Stimulated activated CD4-positive, alpha-beta T cell treated with anti-CD3 and anti-CD28 coated beads, Interleukin-15, amount 100 ng/mL, for 24 hours (primary cell): ENCODE measurements around the gene SMARCAL1.

Experiments
- DNase-seq: peaks from one replicate; pipeline ENCODE4 v3.0.0-alpha.2; 2020

Gene SMARCAL1

DNA sequence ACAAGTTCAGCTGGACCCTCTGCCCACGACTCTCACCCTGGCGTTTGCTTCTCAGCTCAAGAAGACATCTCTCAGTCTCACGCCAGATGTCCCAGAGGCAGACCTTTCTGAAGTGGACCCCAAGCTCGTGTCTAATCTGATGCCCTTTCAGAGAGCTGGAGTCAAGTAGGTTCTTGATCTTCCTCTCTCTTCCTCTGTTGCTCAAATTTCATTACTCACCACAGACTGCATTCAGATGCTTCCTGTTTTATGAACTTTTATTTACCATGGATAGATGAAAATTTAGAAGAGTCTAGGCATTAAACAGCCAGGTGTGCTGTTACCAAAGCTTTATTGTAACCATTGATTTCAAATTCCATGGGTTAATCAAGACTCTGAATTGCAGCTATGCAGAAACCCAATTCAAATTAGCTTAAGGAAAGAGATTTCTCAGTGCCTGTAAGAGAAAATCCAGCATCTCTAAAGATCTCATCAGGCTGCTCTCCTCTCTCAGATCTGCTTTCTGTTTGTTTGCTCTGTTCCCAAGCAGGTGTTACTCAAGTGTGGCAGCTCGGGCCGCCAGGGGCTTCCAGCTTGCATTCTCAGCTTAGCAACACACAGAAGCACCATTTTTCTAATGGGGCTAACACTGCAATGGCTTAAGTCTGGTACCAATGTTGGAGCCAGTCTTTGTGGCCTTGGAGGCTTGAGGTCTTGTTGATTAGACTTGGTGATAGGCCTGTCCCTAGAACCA is 16.5 kb downstream of the SMARCAL1 start:
- no peak for DNase-seq

DNA sequence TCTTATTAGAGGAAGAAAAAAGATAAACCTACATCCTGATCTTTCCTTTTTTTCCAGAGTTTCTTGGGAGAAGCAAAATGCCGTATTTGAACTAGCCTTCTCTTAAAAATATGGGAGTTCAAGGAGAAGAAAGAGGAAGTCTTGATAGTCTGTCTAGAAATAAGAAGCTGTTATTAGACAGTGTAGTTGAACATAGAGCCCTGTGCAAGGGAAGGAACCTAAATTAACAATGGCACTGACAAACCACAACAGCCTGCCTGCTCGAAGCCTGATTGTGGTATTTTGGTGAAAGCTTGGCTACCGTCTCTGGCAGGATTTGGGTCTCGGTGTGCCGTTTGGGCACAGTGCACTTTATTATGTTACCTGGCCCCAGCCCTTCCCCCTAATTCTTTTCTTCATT is 17.1 kb downstream of the SMARCAL1 start:
- DNase-seq: no peak

DNA sequence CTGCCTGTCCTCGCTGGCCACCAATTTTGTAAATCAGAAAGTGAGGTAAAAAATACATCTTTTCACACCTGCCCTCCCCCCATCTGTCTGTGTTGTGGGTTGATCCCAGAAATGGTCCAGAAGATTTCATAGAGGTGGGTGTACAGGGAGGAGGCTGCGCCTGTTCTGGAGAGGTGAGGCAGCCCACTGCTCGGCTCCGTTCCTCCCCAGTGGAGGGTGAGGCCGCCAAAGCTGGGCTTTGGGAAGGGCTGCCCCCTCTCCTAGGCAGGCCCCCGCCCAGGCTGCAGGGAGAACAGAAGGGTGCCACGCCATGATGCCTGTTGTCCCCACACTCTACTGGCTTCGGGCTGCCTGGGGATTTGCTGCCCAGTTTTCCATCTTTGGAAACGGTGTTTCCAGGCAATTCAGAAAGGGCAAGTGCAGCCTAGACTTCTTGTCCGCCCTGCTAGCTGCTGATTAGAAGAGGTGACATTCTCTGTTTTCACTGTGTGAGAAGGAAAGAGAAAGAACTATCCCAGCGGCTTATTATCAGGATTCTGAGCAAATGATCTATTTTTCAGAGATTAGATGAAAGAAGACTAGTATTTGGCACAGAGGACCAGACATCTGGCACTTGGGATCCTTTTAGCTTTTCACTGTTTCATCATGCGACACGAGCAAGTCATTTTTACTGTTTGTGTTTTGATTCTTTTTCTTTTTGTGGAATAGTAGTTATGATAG is 18.7 kb downstream of the SMARCAL1 start:
- DNase-seq: no peak

DNA sequence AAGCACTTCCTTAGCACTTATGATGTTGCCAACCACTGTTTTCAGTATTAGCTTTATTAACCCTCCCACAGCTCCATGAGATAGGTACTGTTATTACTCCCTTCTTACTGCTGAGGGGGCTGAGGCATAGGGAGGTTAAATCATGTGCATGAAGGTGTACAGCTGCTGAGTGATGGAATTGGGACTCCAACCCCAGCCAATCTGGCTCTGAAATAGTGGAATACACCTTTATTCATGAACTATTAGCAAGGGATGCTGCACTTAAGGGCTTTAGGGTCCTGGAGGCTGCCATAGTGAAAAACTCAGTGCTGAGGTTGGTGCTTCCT is 19.2 kb downstream of the SMARCAL1 start:
- DNase-seq: no peak

DNA sequence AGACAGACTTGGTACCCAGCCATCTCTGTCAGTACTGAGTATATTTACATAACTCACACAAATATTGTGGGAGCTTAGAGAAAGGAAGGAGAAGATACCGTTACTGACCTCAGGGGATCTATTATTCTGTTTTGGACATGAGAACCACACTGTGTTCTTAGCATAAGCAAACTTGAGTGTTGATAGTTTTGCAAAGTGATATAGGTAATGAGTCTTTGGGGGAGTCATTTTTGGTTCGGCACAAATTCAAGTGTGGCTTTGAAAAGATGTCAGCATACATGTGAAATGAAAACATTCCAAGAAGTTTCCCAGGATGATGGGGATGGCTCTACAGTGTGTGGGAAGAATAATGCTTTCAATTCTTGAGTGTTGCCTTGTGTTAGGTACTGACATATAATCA is 24.1 kb downstream of the SMARCAL1 start:
- no peak for DNase-seq

DNA sequence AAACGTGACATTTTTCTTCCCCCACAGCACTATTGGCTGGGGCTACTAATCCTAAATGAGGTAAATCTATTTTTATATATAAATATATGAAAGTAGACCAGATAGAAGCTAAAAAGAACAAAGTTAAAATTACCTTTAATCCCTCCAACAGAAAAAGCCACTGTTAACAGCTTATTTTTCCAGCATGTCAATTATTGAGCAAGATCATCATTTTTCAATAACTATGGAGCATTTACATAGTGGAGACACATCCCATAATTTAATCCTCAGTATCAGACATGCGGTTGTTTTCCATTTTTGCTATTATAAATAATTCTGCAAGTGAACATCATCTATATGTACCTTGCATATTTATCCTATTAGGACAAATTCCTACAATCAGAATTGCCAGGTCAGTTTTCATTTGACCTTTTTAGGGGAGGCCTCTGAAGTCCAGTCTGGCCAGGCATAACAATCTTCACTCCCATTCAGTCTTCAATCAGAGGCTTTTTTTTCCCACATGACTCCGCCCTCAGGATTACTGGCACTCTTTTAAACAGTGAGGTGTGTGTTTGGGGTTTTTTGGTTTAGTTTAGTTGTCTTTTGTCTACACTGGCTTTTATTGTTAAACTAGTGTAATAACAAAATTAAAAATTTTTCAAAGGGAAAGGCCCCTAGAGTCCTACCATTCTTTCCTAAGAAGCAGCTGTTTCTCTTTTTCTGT is 29.2 kb downstream of the SMARCAL1 start:
- DNase-seq: no peak

DNA sequence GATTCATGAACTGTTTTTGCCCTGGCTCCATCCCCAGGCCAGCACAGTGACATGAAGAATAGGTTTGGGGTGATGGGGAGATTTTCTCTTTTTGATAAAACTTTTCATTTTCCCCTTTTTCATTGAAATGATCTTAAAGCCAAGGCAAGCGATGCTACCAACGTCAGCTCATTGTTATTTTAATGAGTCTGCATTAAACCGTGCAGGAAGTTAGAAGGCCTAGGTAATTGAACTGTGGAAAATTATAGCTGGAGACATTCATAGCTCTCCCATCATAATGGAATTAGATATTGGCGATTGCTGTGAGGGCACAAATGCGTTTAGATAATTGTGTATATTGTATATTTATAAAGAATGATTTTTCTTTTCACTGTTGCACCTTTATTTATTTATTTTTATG is 33.2 kb downstream of the SMARCAL1 start:
- DNase-seq: no peak

DNA sequence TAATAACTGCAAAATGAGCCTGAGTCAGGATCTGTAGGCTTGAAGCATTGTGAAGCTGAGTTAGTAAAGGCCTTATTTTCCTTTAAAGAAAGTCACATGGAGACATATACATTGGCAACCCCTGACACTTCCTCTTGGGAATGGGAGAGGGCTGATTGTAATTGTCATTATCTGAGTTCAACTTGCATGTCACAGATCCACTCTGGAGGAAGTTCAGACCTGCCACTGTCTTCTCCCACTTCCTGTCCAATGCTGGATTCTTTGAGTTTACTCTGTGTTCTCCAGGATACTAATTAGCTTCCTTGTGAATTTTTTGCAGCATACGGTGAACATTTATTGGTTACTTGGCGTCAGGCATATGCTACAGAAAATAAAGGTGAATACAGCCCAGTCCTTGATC is 34.1 kb downstream of the SMARCAL1 start:
- no peak for DNase-seq

DNA sequence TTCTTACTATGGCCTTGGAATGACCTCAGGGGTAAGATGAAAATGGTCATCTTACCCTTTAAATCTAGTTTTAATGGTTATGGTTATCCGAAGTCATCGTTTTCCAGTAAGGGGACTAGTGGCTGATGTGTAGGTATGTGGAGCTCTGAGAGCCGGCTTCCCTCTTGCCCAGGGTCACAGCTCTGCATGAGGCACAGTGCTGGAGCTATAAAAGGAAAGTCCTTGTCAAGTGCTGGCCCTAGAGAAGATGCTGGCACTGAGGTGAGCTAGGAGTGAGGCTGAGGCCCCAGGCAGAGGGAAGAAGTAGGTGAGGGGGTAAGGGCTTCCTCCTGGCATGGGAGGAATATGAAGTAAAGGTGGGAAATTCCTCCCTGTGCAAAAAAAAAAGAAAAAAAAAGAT is 35.0 kb downstream of the SMARCAL1 start:
- no peak for DNase-seq

DNA sequence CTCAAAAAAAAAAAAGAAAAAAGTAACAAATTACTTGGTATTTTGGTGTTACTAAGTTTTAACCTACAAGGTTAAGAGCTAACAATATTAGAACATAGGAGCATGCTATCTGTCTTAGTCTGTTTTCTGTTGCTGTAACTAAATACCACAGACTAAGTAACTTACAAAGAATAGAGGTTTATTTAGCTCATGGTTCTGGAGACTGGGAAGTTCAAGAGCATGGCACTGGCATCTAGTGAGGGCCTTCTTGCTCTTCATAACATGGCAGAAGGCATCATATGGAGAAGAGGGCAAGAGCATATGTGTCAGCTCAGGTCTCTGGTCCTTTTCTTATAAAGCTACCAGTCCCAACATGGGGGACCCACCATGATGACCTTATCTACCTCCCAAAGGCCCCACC is 36.5 kb downstream of the SMARCAL1 start:
- DNase-seq: no peak

DNA sequence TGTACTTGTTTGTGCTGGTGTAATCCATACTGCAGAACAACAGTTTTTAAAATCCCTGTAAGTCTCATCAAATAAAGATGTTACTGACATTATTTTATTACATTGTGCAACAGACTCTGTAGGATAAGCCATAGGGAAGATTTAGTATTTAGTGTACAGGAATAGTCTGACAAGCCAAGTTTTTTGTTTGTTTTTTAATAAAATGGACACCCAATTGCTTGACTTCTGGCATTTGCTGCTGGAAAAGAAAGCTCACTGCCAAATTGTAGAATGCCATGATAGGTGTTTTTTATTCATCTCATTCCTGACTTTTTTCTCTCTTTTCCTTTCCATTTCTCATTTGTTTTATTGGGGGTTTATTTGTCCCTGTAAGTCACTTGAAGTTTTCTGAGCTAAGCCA is 38.1 kb downstream of the SMARCAL1 start:
- DNase-seq: no peak

DNA sequence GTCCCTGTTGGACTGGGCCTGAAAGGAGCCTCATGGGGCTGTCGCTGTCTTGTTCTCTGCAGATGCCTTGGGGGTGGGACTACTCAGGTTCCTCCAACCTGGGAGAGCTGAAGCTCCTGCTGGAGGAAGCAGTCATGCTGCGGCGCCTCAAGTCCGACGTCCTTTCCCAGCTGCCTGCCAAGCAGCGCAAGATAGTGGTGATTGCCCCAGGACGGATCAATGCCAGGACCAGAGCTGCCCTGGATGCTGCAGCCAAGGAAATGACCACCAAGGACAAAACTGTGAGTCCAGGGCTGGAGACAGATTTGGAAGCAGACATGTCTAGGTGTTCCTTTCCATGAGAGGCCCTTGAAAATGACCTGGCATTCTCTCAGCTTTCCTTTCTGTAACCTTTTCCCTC is 38.5 kb downstream of the SMARCAL1 start:
- DNase-seq: no peak

DNA sequence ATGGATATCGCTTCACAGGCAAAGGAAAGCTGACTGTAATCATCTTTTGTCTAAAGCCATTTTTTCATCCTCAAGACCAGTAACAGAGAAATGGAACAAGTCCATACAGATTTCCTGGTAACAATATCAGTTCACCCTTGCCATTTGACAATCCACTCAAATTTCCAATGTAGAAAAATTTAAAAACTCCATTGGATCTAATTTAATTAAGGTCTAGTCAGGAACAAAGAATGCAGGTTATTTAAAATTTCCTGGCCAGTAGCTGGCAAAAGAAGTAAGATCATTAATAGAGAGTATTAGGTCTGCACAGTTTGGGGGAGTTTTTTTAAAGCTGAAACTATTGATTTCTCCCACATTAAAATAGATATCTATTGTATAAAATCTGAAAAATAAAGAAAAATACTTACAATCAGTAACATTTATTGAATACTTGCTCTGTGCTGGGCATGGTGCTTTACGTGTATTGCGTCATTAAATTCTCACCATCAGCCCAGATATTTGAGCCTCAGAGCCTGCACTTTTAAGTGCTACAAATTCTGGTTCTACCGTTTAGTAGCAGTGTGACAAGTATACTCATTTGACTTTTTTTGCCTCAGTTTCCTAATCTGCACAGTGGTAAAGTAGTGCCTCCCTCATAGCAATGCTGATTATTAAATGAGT is 41.8 kb downstream of the SMARCAL1 start:
- no peak for DNase-seq

DNA sequence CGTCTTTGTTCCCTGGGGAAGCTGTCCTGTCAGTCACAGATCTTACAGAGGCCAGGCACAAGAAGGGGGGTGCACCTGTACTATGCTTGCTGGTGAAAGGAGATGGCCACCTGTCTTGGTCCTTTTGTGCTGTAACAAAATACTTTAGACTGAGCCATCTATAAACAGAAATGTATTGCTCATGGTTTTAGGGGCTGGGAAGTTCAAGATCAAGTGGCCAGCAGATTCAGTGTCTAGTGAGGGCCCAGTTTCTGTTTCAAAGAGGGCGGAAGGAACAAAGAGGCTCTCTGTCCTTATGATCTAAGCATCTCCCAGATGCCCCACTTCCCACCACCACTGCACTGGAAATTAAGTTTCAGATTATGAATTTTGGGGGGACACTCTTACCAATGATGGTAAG is 50.9 kb downstream of the SMARCAL1 start:
- DNase-seq: no peak

DNA sequence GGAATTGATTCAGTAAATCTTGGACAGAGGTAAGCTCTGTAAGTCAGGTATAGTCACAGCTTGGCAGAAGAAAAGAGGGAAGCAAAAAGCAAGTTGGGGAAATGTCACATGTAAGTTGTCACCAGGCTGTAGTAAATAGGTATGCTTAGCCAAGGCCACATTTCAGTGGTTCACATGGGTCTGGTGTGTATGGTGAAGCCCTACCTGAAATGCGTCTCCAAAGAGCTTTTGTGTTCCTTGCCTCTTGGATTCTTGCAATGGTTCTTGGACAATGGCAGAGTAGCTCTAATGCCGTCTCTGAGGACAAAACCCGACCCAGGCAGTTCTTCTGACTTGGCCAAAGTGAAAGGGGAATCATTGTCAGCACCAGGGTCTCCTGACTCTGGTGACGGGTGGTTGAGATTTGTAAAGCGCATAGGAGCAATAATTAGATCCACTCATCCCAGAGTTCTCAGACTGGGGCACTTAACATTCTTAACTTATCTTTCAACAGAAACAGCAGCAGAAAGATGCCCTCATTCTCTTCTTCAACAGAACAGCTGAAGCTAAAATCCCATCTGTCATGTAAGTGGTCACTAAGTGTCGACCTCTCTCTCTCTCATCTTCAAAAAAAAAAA is 51.9 kb downstream of the SMARCAL1 start:
- no peak for DNase-seq

DNA sequence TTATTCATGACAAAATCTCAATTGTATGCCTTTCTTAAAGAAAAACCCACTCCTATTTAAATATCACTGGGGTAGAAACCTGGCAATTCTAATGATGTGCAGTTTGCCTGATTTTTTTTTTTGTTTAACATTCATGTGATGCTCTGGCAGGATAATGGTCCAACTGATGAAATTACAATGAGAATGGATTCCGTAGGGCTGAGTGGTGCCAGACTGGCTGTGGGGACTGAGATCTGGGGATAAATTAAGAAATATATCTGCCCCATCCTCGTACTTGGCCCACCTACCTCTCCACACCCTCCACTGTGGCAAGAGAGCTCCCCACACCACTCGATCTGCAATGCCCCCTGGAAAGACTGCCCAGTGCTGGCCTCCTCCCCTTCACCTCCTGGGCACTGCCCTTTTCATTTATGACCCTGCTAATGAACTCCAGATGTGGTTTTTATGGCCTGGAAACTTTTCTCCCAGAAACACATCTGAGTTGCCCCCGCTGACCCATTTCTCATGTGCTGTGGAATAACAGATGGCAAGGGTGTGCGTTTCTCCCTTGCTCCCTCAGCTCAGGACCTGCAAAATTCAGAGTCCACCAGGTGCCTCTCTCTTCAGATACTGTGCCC is 53.4 kb downstream of the SMARCAL1 start:
- DNase-seq: no peak

DNA sequence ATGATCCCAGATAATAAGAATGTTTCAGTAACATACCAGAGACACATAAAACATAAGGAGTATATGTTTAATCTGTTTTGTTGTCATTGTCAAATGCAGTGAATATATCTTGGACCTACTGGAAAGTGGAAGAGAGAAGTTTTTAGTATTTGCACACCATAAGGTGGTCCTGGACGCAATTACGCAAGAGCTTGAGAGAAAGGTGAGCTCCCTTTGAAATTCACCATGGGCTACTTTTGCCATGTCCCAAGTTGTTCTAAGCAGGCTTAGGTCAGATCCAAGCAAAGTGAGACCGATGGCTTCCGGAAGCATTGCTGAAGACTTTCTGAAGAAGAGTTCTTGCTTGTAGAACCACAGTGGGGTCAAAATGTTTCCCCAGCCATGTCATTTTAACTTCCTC is 55.6 kb downstream of the SMARCAL1 start:
- DNase-seq: no peak

DNA sequence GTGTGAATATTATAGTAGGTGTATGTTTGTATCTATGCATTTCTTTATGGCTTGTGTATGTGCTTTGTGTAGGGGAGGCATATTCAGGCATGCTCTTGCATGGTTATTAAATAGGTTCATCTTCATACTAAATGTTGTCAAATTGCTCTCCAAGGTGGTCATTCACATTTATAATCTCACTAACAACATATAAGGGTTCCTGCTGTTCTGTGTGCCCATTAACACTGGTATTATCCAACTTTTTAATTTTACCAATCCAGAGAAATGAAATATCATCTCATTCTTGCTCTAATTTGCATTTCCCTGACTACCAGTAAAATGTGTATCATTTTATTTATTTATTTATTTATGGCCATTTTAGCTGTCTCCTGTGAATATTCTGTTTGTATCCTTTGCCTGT is 57.4 kb downstream of the SMARCAL1 start:
- DNase-seq: no peak

DNA sequence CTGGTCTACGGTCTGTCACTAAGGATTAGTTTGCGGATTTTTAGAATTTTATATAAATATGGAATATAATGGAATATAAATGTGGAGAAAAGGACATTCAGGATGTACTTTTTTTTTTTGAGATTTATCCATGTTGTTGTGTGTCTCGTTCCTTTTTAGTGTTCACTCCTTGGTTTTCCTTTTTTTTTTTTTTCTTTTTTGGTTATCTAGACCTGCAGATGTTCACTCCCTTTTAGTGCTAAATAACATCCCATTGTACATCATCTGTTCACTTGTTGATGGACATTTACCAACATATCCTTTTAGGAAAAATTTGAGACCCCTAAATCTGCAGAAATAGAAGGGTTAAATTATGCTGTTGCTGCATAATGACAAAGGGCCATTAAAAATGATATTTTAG is 60.9 kb downstream of the SMARCAL1 start:
- no peak for DNase-seq

DNA sequence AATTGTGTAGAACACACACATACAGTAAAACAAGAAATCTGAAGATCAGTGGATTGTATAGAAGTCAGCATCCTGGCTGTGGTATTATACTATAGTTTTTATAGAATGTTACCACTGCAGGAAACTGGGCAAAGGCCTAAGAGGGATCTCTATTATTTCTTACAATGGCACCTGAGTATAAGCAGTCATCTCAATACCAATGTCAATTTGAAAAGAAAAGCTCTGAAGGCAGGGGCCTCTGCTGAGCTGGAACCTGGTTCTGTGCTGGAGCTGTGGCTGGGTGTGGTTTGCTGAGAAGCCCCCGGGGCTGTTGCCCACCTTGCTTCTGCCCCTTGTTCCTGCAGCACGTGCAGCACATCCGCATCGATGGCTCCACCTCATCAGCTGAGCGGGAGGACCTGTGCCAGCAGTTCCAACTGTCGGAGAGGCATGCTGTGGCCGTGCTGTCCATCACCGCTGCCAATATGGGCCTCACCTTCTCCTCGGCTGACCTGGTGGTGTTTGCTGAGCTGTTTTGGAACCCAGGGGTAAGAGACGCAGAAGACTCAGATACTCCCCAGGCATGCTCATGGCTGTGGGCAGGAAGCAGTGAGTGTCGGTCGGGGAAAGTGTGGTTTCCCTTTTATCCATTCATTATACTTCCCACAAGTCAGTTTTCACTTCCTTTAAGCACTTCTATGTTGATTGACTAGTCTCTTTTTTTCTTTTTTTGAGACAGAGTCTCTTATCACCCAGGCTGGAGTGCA is 62.8 kb downstream of the SMARCAL1 start:
- peak; percentile 58 for DNase-seq

DNA sequence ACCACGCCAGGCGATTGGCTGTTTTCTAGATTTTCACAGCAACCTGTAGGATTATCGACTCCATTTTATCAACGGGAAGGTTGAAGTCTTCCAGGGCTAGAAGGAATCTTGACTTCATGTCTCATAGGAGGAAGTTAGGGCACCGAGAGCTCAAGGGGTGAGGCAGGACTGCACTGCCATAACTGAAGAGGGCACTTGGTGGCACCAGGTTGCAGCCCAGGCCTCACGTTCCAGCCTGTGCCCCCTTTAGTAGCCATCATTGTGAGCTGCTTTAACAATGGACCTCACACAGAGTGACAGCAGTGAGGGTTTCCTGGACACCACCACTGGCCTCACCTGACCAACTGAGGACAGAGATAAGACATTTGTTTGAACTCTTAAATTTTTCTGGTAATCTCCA is 63.5 kb downstream of the SMARCAL1 start:
- no peak for DNase-seq
